B cell (primary cell): ENCODE measurements around the gene TJP2. TPM values are rescaled to one million over a fixed set of nuclear protein-coding genes. Genes with fewer than 3 reads are reported as not detected.

Source experiments
- ATAC-seq: fragments of 200-7000 bp; cut with Tn5 transposase; one replicate; pipeline ENCODE4 v1.10.0; 2021; ENCODE audit warnings: low read depth, mild to moderate bottlenecking, moderate number of reproducible peaks, moderate library complexity
- CTCF ChIA-PET: fragments of 350-600 bp; sonication (Branson Sonifier 250); formaldehyde crosslinking; loops from one replicate; lab custom pipeline; 2021; ENCODE audit warnings: antibody characterized with exemption, inconsistent platforms; lab: Charles Lee
- POLR2A ChIA-PET: fragments of 350-600 bp; sonication (Branson Sonifier 250); formaldehyde crosslinking; loops from one replicate; lab custom pipeline; 2021; ENCODE audit warnings: antibody characterized with exemption; lab: Charles Lee
- DNase-seq: peaks from one replicate; pipeline ENCODE4 v3.0.0; 2013
- H2AFZ ChIP-seq: 2 replicates; pipeline ENCODE4 v1.6.1; 2012; ENCODE audit warnings: mild to moderate bottlenecking, low read depth, low read length; ENCODE audit not compliant: insufficient read depth, poor library complexity, severe bottlenecking
- H3K27ac ChIP-seq, 2 donors: 1 replicate in 1 of 2; 2 replicates in 1 of 2; pipeline ENCODE4 v1.5.1; 2012 to 2013; ENCODE audit warnings: low read length in 2 of 2, mild to moderate bottlenecking in 2 of 2, moderate library complexity in 1 of 2
- H3K27me3 ChIP-seq, 4 experiments: fragments of 200-600 bp in 1 of 4; sonication (generic) in 1 of 4; replicated peaks in 1 of 4; 1 replicate in 2 of 4; 2 replicates in 2 of 4; pipeline versions ENCODE4 v1.6.1 to v1.7.0; 2013 to 2016; ENCODE audit warnings: low read length in 3 of 4, mild to moderate bottlenecking in 2 of 4, mixed read lengths in 1 of 4, moderate library complexity in 1 of 4; ENCODE audit not compliant: insufficient read depth in 4 of 4, control insufficient read depth in 3 of 4; ENCODE audit errors: control extremely low read depth in 1 of 4
- H3K36me3 ChIP-seq, 2 experiments: replicated peaks in 1 of 2; 1 replicate in 1 of 2; 2 replicates in 1 of 2; pipeline versions ENCODE4 v1.6.1 to v1.7.1; 2013; ENCODE audit warnings: low read length in 1 of 2; ENCODE audit not compliant: insufficient read depth in 2 of 2, control insufficient read depth in 1 of 2; ENCODE audit errors: control extremely low read depth in 1 of 2, extremely low read depth in 1 of 2
- H3K4me1 ChIP-seq, 2 donors: fragments of 200-600 bp in 1 of 2; sonication (generic) in 1 of 2; 1 replicate in 1 of 2; 2 replicates in 1 of 2; pipeline versions ENCODE4 v1.5.1 to v1.6.1; 2013 to 2017; ENCODE audit warnings: low read length in 2 of 2; ENCODE audit not compliant: control insufficient read depth in 2 of 2, insufficient read depth in 2 of 2
- H3K4me2 ChIP-seq: replicated peaks from 2 replicates; pipeline ENCODE3; 2012; ENCODE audit warnings: mild to moderate bottlenecking, low read depth, low read length; ENCODE audit not compliant: poor library complexity, severe bottlenecking
- H3K4me3 ChIP-seq, 5 experiments: fragments of 200-600 bp in 1 of 5; sonication (generic) in 1 of 5; 1 replicate in 3 of 5; 2 replicates in 2 of 5; pipeline versions ENCODE4 v1.5.1 to v1.7.0; 2011 to 2016; ENCODE audit warnings: low read length in 4 of 5, mild to moderate bottlenecking in 4 of 5, low read depth in 2 of 5, control low read depth in 1 of 5, moderate library complexity in 1 of 5; ENCODE audit not compliant: insufficient read depth in 1 of 5; ENCODE audit errors: control extremely low read depth in 1 of 5, extremely low read depth in 1 of 5
- H3K79me2 ChIP-seq: fragments of 200-600 bp; sonication (generic); one replicate; pipeline ENCODE4 v1.6.0; 2016; ENCODE audit warnings: low read length; ENCODE audit not compliant: control insufficient read depth, insufficient read depth
- H3K9ac ChIP-seq: fragments of 200-600 bp; sonication (generic); 2 replicates; pipeline ENCODE4 v1.6.1; 2017; ENCODE audit warnings: mild to moderate bottlenecking, low read length, moderate library complexity
- H3K9me3 ChIP-seq, 3 donors: one replicate each; pipeline versions ENCODE4 v1.6.1 to v1.7.1; 2013; ENCODE audit warnings: low read length in 2 of 3; ENCODE audit not compliant: control insufficient read depth in 2 of 3, insufficient read depth in 1 of 3; ENCODE audit errors: control extremely low read depth in 1 of 3
- H4K20me1 ChIP-seq: 2 replicates; pipeline ENCODE4 v1.6.0; 2012; ENCODE audit warnings: mild to moderate bottlenecking, low read length; ENCODE audit not compliant: insufficient read depth, control insufficient read depth, poor library complexity, severe bottlenecking
- H3K27ac Mint-ChIP-seq: one replicate; pipeline ENCODE4 v1.8.0; 2021; ENCODE audit warnings: mixed read lengths
- H3K27me3 Mint-ChIP-seq: one replicate; pipeline ENCODE4 v1.8.0; 2021; ENCODE audit warnings: mixed read lengths
- H3K4me1 Mint-ChIP-seq: one replicate; pipeline ENCODE4 v1.8.0; 2021; ENCODE audit warnings: mixed read lengths
- H3K4me3 Mint-ChIP-seq: one replicate; pipeline ENCODE4 v1.8.0; 2021; ENCODE audit warnings: mixed read lengths
- H3K9me3 Mint-ChIP-seq: one replicate; pipeline ENCODE4 v1.8.0; 2022; ENCODE audit warnings: mixed read lengths; ENCODE audit not compliant: insufficient read depth
- CTCF ChIP-seq: fragments of 200-600 bp; IDR thresholded peaks from one replicate; pipeline ENCODE4 v1.8.0; 2022; ENCODE audit warnings: antibody characterized with exemption, mild to moderate bottlenecking
- EZH2 ChIP-seq: IDR thresholded peaks from 2 replicates; pipeline ENCODE4 v1.6.1; 2012; ENCODE audit warnings: borderline replicate concordance, low read depth, mild to moderate bottlenecking, moderate library complexity, low read length; ENCODE audit not compliant: insufficient read depth, poor library complexity, severe bottlenecking
- WGBS: methylation state at CpG from one replicate; pipeline ENCODE4 v1.1.5; 2013; ENCODE audit warnings: missing lambda C conversion rate; ENCODE audit not compliant: insufficient coverage; 5-methylcytosine and 5-hydroxymethylcytosine counted together
- intact Hi-C: fragments of 100-400 bp; cut with micrococcal nuclease; formaldehyde crosslinking; loops from one replicate; pipeline ENCODE4 v1.10.0; 2022
- polyA plus RNA-seq: library from polyadenylated mRNA; depleted of rRNA; stranded (reverse); fragments of >200 nt; gene quantifications from 2 replicates; pipeline ENCODE4 v1.2.3, GENCODE V29; 2012
- total RNA-seq, 2 donors: library from RNA; stranded (reverse); fragments of 120-200 nt in 1 of 2; gene quantifications; 1 replicate in 1 of 2; 2 replicates in 1 of 2; pipeline versions ENCODE4 v1.2.3 to v1.2.4, GENCODE V29; 2013 to 2022

Gene TJP2
- total and polyA plus RNA-seq, 2 donors (not counting 1 experiment from before 2014, with no cell fraction given): 1.2 to 2.3 TPM

- no peak for TF ChIP-seq CTCF
- no peak for TF ChIP-seq EZH2
- no peak overlapping the region for H2AFZ ChIP-seq
- H3K9me3 Mint-ChIP-seq: no peaks in the 10 kb centered on the region
- intact Hi-C loops: no loop called here
- no peak overlapping the region for H3K27ac Mint-ChIP-seq
- ChIA-PET POLR2A (interaction anchor here (0.5 kb wide), 1 partner anchor 617 kb away, joined by 4 read pairs; no protein-coding TSS in a partner anchor), CTCF (interaction anchor here (0.6 kb wide), 1 partner anchor 657 kb away, joined by 4 read pairs; the partner anchor contains the start of gene TMEM252)
- DNase-seq: no peak
- no peak overlapping the region for H3K4me3 Mint-ChIP-seq
- no peak overlapping the region for H3K9ac ChIP-seq
- no peaks in the 10 kb centered on the region for H3K79me2 ChIP-seq
- no peak overlapping the region for H3K4me2 ChIP-seq
- WGBS: 92% methylated on average over 2 of the region's 4 CpGs
- H3K27me3 ChIP-seq: no peaks in the 10 kb centered on the region
- no peak for ATAC-seq
- H3K4me1 ChIP-seq: peaks cover 7 to 10% of the 10 kb centered on the region in 2 donors
- no peak overlapping the region for H3K4me3 ChIP-seq
- no peaks in the 10 kb centered on the region for H3K36me3 ChIP-seq
- no peak overlapping the region for H3K27ac ChIP-seq
- H3K27me3 Mint-ChIP-seq: no peaks in the 10 kb centered on the region
- peaks cover 16% of the 10 kb centered on the region for H3K4me1 Mint-ChIP-seq
- H4K20me1 ChIP-seq: no peaks in the 10 kb centered on the region
- H3K9me3 ChIP-seq: no peaks in the 10 kb centered on the region
These were observed 23.6 kb downstream of the TJP2 start for GRCh38 chr9:69197687-69198086.

- POLR2A ChIA-PET: no interaction called here
- Mint-ChIP-seq H3K4me1 (peaks cover 14% of the 10 kb centered on the region), H3K4me3 (no peak overlapping the region), H3K9me3 (no peaks in the 10 kb centered on the region), H3K27me3 (no peaks in the 10 kb centered on the region), H3K27ac (no peak overlapping the region)
- H3K4me2 ChIP-seq: no peak overlapping the region
- WGBS: 92% methylated on average over 5 of the region's 7 CpGs
- no peaks in the 10 kb centered on the region for H3K79me2 ChIP-seq
- no peak overlapping the region for H3K27ac ChIP-seq
- ATAC-seq (no peak), DNase-seq (no peak)
- no peak overlapping the region for H2AFZ ChIP-seq
- CTCF ChIA-PET: no interaction called here
- no peak overlapping the region for H3K9ac ChIP-seq
- H4K20me1 ChIP-seq: no peaks in the 10 kb centered on the region
- no peaks in the 10 kb centered on the region for H3K36me3 ChIP-seq
- TF ChIP-seq EZH2 (no peak), CTCF (no peak)
- peaks cover 7 to 10% of the 10 kb centered on the region in 2 donors for H3K4me1 ChIP-seq
- H3K4me3 ChIP-seq: no peak overlapping the region
- intact Hi-C loops: no loop called here
- no peaks in the 10 kb centered on the region for H3K27me3 ChIP-seq
- H3K9me3 ChIP-seq: no peaks in the 10 kb centered on the region
These were observed 24.6 kb downstream of the TJP2 start for GRCh38 chr9:69198521-69199220.
